K562 (cell line): ENCODE data around the gene C17orf114.

Experiments used
- ATAC-seq: fragments of 200-7000 bp; cut with Tn5 transposase; 3 replicates; pipeline ENCODE4 v1.9.1; 2020; ENCODE audit warnings: moderate library complexity
- BruUV-seq: library from RNA; stranded (reverse); fragments of 400-500 nt; replicated peaks from 2 replicates; lab custom pipeline; 2021; lab: Mats Ljungman, UMichigan
- CTCF ChIA-PET: fragments of 300-600 bp; formaldehyde crosslinking; extraction: SDS; loops from one replicate; lab custom pipeline; 2021; ENCODE audit warnings: low intra/inter-chr PET ratio; lab: Yijun Ruan, JAX
- POLR2A ChIA-PET: fragments of 300-600, 350-650 bp; sonication (Branson Sonifier 250); formaldehyde crosslinking; extraction: SDS; loops from one replicate; lab custom pipeline; 2021; ENCODE audit warnings: antibody characterized with exemption, inconsistent platforms; lab: Yijun Ruan, JAX
- DNase-seq, 4 experiments: peaks; one replicate each; pipeline versions ENCODE4 v3.0.0 to v3.0.0-alpha.2; 2011 to 2018; ENCODE audit warnings: low spot score in 3 of 4, mixed read lengths in 3 of 4; ENCODE audit errors: extremely low read depth in 1 of 4
- FAIRE-seq: peaks from 2 replicates; lab custom pipeline; 2011; peaks lifted over from hg19 to GRCh38; lab: Jason Lieb, UNC
- H2AFZ ChIP-seq: 2 replicates; pipeline ENCODE4 v1.6.0; 2011; ENCODE audit warnings: low read depth, low read length, control low read depth, inconsistent platforms
- H3K27ac ChIP-seq: fragments of 200-600 bp; 3 replicates; pipeline ENCODE4 v1.8.0; 2011; ENCODE audit warnings: low read depth, mild to moderate bottlenecking, control low read depth, inconsistent platforms, low read length, moderate library complexity, mixed read lengths; ENCODE audit errors: extremely low read depth
- H3K27me3 ChIP-seq, 2 experiments: fragments of 300-600 bp in 1 of 2; 2 replicates in 1 of 2; 3 replicates in 1 of 2; pipeline versions ENCODE4 v1.6.0 to v1.8.0; 2011; ENCODE audit warnings: inconsistent platforms in 2 of 2, low read length in 2 of 2, mild to moderate bottlenecking in 1 of 2, mixed read lengths in 1 of 2, moderate library complexity in 1 of 2; ENCODE audit not compliant: control insufficient read depth in 2 of 2, insufficient read depth in 2 of 2
- H3K36me3 ChIP-seq: fragments of 300-600 bp; 3 replicates; pipeline ENCODE4 v1.8.0; 2011; ENCODE audit warnings: mild to moderate bottlenecking, low read length, inconsistent platforms; ENCODE audit not compliant: control insufficient read depth, insufficient read depth
- H3K4me1 ChIP-seq, 2 experiments: fragments of 200-600 bp in 1 of 2; replicated peaks in 1 of 2; 2 replicates in 1 of 2; 3 replicates in 1 of 2; pipeline versions ENCODE4 v1.5.1 to v1.8.0; 2011; ENCODE audit warnings: inconsistent platforms in 2 of 2, low read length in 2 of 2, mild to moderate bottlenecking in 1 of 2, mixed read lengths in 1 of 2, moderate library complexity in 1 of 2; ENCODE audit not compliant: control insufficient read depth in 2 of 2, insufficient read depth in 2 of 2
- H3K4me2 ChIP-seq: 2 replicates; pipeline ENCODE4 v1.6.1; 2011; ENCODE audit warnings: low read length, control low read depth, inconsistent platforms, mixed read lengths; ENCODE audit not compliant: insufficient read depth
- H3K4me3 ChIP-seq: fragments of 200-600 bp; sonication (generic), shearing (Covaris generic); 2 replicates; pipeline ENCODE4 v1.5.1; 2016; ENCODE audit warnings: control low read depth, inconsistent platforms
- H3K79me2 ChIP-seq: fragments of 200-600 bp; 3 replicates; pipeline ENCODE4 v1.8.0; 2011; ENCODE audit warnings: low read length, inconsistent platforms; ENCODE audit not compliant: control insufficient read depth, insufficient read depth
- H3K9ac ChIP-seq, 2 experiments: 2 replicates each; pipeline versions ENCODE4 v1.6.0 to v1.6.1; 2011; ENCODE audit warnings: low read depth in 2 of 2, low read length in 2 of 2, control low read depth in 1 of 2, inconsistent platforms in 1 of 2, mild to moderate bottlenecking in 1 of 2, mixed read lengths in 1 of 2; ENCODE audit not compliant: insufficient read depth in 1 of 2
- H3K9me1 ChIP-seq: one replicate; pipeline ENCODE4 v1.6.0; 2011; ENCODE audit warnings: inconsistent platforms, mild to moderate bottlenecking, low read length, moderate library complexity; ENCODE audit not compliant: control insufficient read depth, insufficient read depth
- H3K9me3 ChIP-seq: replicated peaks from 2 replicates; pipeline ENCODE4 v1.5.1; 2011; ENCODE audit warnings: low read depth, low read length, inconsistent platforms; ENCODE audit not compliant: control insufficient read depth, insufficient read depth
- H4K20me1 ChIP-seq: replicated peaks from 2 replicates; pipeline ENCODE4 v1.6.1; 2011; ENCODE audit warnings: low read length, inconsistent platforms, mixed read lengths; ENCODE audit not compliant: control insufficient read depth, insufficient read depth
- CTCF ChIP-seq, 3 experiments: IDR thresholded peaks in 2 of 3; conservative IDR thresholded peaks in 1 of 3; 2 replicates each; pipeline ENCODE4 v1.5.1; 2011 to 2012; ENCODE audit warnings: low read length in 3 of 3, mild to moderate bottlenecking in 3 of 3, control low read depth in 2 of 3, improper control_type of control experiment in 1 of 3, inconsistent platforms in 1 of 3, low read depth in 1 of 3, mixed read lengths in 1 of 3, moderate library complexity in 1 of 3; ENCODE audit not compliant: insufficient read depth in 2 of 3
- KDM4B ChIP-seq, 2 experiments: fragments of 450-650 bp in 1 of 2; sonication (generic) in 1 of 2; IDR thresholded peaks; 2 replicates each; pipeline ENCODE4 v1.6.1; 2016 to 2017; ENCODE audit warnings: borderline replicate concordance in 2 of 2, antibody characterized with exemption in 1 of 2, low read depth in 1 of 2, mild to moderate bottlenecking in 1 of 2
- NCOA1 ChIP-seq: fragments of 450-650 bp; IDR thresholded peaks from 2 replicates; pipeline ENCODE4 v1.6.1; 2016; ENCODE audit warnings: low read depth
- RAD21 ChIP-seq, 2 experiments: fragments of 250-450 bp in 1 of 2; fragments of 450-650 bp in 1 of 2; sonication (Bioruptor Pico) in 1 of 2; formaldehyde crosslinking in 1 of 2; IDR thresholded peaks in 1 of 2; conservative IDR thresholded peaks in 1 of 2; 2 replicates each; pipeline versions ENCODE4 v1.4.0 to v1.8.0; 2020 to 2022; ENCODE audit warnings: mild to moderate bottlenecking in 2 of 2, moderate library complexity in 1 of 2
- RBM22 ChIP-seq: fragments of 200-400 bp; formaldehyde crosslinking; IDR thresholded peaks from 2 replicates; pipeline ENCODE4 v1.6.1; 2018; ENCODE audit warnings: low read length, low read depth; ENCODE audit not compliant: poor library complexity, severe bottlenecking
- REST ChIP-seq, 2 experiments: fragments of 450-650 bp; formaldehyde crosslinking in 1 of 2; IDR thresholded peaks; 2 replicates each; pipeline versions ENCODE4 v1.4.0 to v1.6.1; 2014 to 2020; ENCODE audit warnings: mild to moderate bottlenecking in 2 of 2, borderline replicate concordance in 1 of 2, low read depth in 1 of 2
- ZNF316 ChIP-seq: fragments of 450-650 bp; IDR thresholded peaks from 2 replicates; pipeline ENCODE4 v1.6.1; 2016
- WGBS: fragments of 100-300 bp; shearing (Covaris generic); methylation state at CpG from one replicate; pipeline ENCODE4 v1.1.6; 2016; ENCODE audit warnings: low coverage, mixed read lengths; ENCODE audit not compliant: insufficient coverage; ENCODE audit errors: missing lambda C conversion rate; 5-methylcytosine and 5-hydroxymethylcytosine counted together
- in situ Hi-C: fragments of 300-500 bp; cut with MboI; formaldehyde crosslinking; loops from 4 replicates; pipeline ENCODE4 v1.15.0; 2018; ENCODE audit warnings: inconsistent platforms, mixed read lengths
- intact Hi-C: fragments of 100-400 bp; cut with micrococcal nuclease; formaldehyde crosslinking; loops from 2 replicates; pipeline ENCODE4 v1.14.2; 2022

The C17orf114 gene

GRCh38 chr17:4816826-4817225 lies 14.7 kb upstream of the C17orf114 start (continued):
- no peak for TF ChIP-seq NCOA1
- TF ChIP-seq, all 486 proteins: peak for 0

DNA sequence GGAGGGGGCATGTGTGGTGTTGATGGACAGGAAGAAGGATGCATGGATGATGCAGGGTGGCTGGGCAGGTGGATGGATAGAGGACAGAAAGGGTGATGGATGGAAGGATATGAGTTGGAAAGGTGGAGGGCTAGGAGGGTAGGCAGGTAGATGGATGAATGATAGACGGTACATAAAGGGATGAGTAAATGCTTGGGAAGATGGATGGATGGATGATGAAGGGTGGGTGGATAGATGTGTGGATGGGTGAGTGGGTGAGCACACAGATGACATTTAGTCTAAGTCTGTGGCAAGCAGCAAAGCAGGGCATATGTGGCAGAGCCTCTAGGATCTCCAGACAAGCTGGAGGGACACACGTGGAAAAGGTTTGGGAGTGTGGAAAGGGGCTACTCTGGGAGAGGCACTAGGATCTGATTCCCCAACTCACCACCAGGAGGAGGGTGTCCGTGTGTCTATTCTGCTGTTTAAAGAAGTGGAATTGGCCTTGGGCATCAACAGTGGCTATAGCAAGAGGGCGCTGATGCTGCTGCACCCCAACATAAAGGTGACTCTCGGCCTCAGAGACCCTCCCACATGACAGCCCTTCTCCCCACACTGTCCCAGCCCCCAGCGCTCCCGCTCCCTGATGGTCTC lies 13.0 kb upstream of the C17orf114 start:
- H3K4me1 ChIP-seq: peaks cover 0 to 4% of the 10 kb centered on the region in 2 experiments; a peak in 3 of 5 replicates
- 49% methylated on average over 5 of the region's 7 CpGs for WGBS
- FAIRE-seq (peak; percentile 67), DNase-seq (peak in 2 of 4 experiments; percentile 24 to 28), ATAC-seq (peak; percentile 79)
- POLR2A ChIA-PET: no interaction called here
- H2AFZ ChIP-seq: no peak overlapping the region
- H3K9ac ChIP-seq: no peak overlapping the region
- no peak overlapping the region for H3K27ac ChIP-seq
- in situ Hi-C loops: no loop called here
- H3K4me2 ChIP-seq: no peak overlapping the region
- H3K9me1 ChIP-seq: peaks cover 4% of the 10 kb centered on the region
- no TSS peak for BruUV-seq
- no peaks in the 10 kb centered on the region for H3K79me2 ChIP-seq
- H3K36me3 ChIP-seq: no peaks in the 10 kb centered on the region
- no peak overlapping the region for H3K4me3 ChIP-seq
- TF ChIP-seq REST (IDR thresholded peaks at IDR 0.05; ENCODE audit: borderline replicate concordance) (peak; percentile 6; the same call in 1 of the 2 replicates), REST (CRISPR knock-in tag; IDR thresholded peaks at IDR 0.05; ENCODE audit: low read depth) (no peak), RAD21 (CRISPR knock-in tag; conservative IDR thresholded peaks at IDR 0.05 in 1 of 2, IDR thresholded peaks at IDR 0.05 in 1 of 2) (peak in 1 of 2 experiments; percentile 37; a peak in 2 of 4 replicates), CTCF (IDR thresholded peaks at IDR 0.05 in 2 of 3, conservative IDR thresholded peaks at IDR 0.05 in 1 of 3; ENCODE audit: insufficient read depth in 2 of 3, low read depth in 1 of 3, low read length in 3 of 3) (peak; percentile 61 to 75 (median 72)), KDM4B (IDR thresholded peaks at IDR 0.05; ENCODE audit: borderline replicate concordance in 2 of 2, low read depth in 1 of 2) (no peak), ZNF316 (no peak), RBM22 (no peak)
- CTCF ChIA-PET: interaction anchor here (0.7 to 0.8 kb wide), 2 partner anchors 66 to 67 kb away, joined by 3 to 4 read pairs; no protein-coding TSS in a partner anchor
- intact Hi-C loops: loop anchor here (5.0 kb wide), 1 partner anchor 67 kb away; no protein-coding TSS in a partner anchor
- H4K20me1 ChIP-seq: no peaks in the 10 kb centered on the region
- no peaks in the 10 kb centered on the region for H3K27me3 ChIP-seq
- no peaks in the 10 kb centered on the region for H3K9me3 ChIP-seq
